Colonic mucosa (tissue), 4 donors: ENCODE data around the gene SLC41A3. TPM values are rescaled to one million over a fixed set of nuclear protein-coding genes. Genes with fewer than 3 reads are reported as not detected.
A peak's percentile ranks its signal among the peaks of the same experiment; 100 is the strongest.

Source experiments
- DNase-seq: peaks from one replicate; pipeline ENCODE4 v3.0.0-alpha.2; 2020
- H3K27ac ChIP-seq: fragments of 200-600 bp; one replicate; pipeline ENCODE4 v1.8.0; 2021
- H3K27me3 ChIP-seq: fragments of 200-600 bp; one replicate; pipeline ENCODE4 v1.8.0; 2021
- H3K36me3 ChIP-seq: fragments of 200-600 bp; one replicate; pipeline ENCODE4 v1.8.0; 2021
- H3K4me1 ChIP-seq: fragments of 200-600 bp; one replicate; pipeline ENCODE4 v1.8.0; 2021; ENCODE audit warnings: mild to moderate bottlenecking
- H3K4me3 ChIP-seq: fragments of 200-600 bp; one replicate; pipeline ENCODE4 v1.8.0; 2021
- H3K9ac ChIP-seq, 2 donors: one replicate each; pipeline ENCODE4 v1.7.0; 2013; ENCODE audit warnings: control low read depth in 2 of 2, low read depth in 2 of 2, low read length in 2 of 2
- H3K9me3 ChIP-seq: fragments of 200-600 bp; one replicate; pipeline ENCODE4 v1.8.0; 2021
- intact Hi-C: fragments of 100-400 bp; cut with DNase I; formaldehyde crosslinking; loops from one replicate; pipeline ENCODE4 v1.14.1; 2022
- total RNA-seq, 2 donors: library from RNA; stranded (reverse); fragmentation: NEBNext Ultra II Directional in 1 of 2; extraction: Animal tissue kit (Norgen Biotek cat#: 25700) in 1 of 2; gene quantifications; one replicate each; pipeline ENCODE4 v1.2.1, GENCODE V29; 2021
- TF ChIP-seq, protein P1 (sequence below): fragments of 200-600 bp; IDR thresholded peaks from one replicate; pipeline ENCODE4 v1.8.0; 2022; ENCODE audit warnings: antibody characterized with exemption, mild to moderate bottlenecking
- donor health status: healthy.
- donor health status: DM: no; HTN: no; CAD: no.
- donor health status: DM: no; HTN: no; CAD: no.

SLC41A3 gene
- total RNA-seq, 2 donors from 2014 or later, result 27.6 to 33.1 TPM

DNA sequence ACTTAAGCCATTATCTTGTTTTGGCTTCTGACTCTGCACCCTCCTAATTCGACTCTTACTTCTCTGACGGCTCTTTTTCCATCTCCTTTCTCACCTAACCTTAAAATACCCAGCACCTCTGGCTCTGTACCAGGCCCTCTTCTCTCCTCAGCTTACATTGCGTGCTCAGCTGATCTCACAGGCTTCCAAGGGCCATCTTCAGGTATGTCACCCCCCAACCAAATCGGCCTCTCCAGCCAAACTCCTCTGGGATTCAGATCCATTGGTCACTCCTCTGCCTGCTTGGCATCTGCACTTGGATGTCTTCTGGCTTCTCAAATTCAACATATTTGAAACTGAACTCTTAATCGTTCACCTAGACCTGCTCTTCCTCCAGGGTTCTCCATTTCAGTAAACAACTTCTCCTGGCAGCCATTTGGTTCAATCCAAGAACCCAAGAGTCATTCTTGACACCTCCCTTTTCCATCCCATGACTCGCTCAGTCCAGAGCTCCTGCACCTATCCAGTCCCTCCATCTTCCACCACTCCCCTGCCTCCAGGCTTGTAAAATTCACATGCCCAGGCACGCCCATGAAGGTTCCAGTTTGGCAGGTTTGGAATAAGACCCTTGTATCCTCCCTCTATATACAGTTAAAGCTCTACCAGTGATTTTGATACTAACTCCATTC lies 35.2 kb upstream of the SLC41A3 start:
- TF ChIP-seq, protein P1, sequence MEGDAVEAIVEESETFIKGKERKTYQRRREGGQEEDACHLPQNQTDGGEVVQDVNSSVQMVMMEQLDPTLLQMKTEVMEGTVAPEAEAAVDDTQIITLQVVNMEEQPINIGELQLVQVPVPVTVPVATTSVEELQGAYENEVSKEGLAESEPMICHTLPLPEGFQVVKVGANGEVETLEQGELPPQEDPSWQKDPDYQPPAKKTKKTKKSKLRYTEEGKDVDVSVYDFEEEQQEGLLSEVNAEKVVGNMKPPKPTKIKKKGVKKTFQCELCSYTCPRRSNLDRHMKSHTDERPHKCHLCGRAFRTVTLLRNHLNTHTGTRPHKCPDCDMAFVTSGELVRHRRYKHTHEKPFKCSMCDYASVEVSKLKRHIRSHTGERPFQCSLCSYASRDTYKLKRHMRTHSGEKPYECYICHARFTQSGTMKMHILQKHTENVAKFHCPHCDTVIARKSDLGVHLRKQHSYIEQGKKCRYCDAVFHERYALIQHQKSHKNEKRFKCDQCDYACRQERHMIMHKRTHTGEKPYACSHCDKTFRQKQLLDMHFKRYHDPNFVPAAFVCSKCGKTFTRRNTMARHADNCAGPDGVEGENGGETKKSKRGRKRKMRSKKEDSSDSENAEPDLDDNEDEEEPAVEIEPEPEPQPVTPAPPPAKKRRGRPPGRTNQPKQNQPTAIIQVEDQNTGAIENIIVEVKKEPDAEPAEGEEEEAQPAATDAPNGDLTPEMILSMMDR, result no peak
- no peak overlapping the region for H3K27ac ChIP-seq
- no peaks in the 10 kb centered on the region for H3K4me1 ChIP-seq
- no peaks in the 10 kb centered on the region for H3K27me3 ChIP-seq
- peak; percentile 29 for DNase-seq
- no peak overlapping the region for H3K4me3 ChIP-seq
- no peaks in the 10 kb centered on the region for H3K36me3 ChIP-seq
- no peaks in the 10 kb centered on the region for H3K9me3 ChIP-seq
- no peak overlapping the region for H3K9ac ChIP-seq
- intact Hi-C loops, result no loop called here

DNA sequence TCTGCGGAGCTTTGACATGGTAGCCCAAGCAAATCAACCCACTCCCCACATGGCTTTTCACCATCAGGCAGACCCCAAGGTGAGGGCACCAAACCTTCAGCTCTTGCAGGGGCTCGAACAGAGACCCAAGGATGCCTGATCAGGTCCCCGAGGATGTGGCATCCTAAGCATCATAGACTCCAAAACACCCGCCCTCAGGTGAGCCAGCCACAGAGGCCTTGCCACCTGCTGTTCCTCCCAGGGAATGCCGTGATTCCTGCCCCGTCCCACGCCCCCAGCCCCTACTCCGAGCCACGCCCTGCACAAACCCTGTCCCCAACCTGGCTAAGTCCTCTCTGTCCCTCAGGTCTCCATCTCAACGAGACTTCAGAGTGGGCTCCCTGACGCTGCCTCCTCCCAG lies 34.7 kb upstream of the SLC41A3 start:
- H3K4me3 ChIP-seq, result no peak overlapping the region
- H3K27ac ChIP-seq, result no peak overlapping the region
- intact Hi-C loops, result no loop called here
- TF ChIP-seq, protein P1, result no peak
- DNase-seq, result peak; percentile 13
- no peak overlapping the region for H3K9ac ChIP-seq
- no peaks in the 10 kb centered on the region for H3K9me3 ChIP-seq
- no peaks in the 10 kb centered on the region for H3K4me1 ChIP-seq
- H3K27me3 ChIP-seq, result no peaks in the 10 kb centered on the region
- H3K36me3 ChIP-seq, result no peaks in the 10 kb centered on the region

DNA sequence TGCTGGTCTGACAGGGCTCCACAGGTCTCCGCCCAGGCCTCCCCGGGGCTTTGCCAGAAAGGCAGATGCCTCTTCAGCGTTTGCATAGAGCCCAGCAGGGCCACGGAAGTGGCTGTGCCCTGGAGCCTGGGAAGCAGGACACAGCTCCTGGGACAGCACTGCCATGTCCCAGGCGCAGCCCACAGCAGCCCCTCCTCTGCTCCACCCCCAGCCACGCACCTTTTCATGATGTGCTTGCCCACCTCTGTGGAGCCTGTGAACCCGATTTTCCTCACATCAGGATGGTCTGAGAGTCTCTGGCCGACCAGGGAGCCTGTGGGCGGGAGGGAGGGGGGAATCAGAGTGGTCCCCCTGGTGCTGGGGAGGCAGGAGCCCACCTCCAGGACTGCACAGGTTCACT lies 33.9 kb upstream of the SLC41A3 start:
- H3K4me1 ChIP-seq, result no peaks in the 10 kb centered on the region
- intact Hi-C loops, result no loop called here

DNA sequence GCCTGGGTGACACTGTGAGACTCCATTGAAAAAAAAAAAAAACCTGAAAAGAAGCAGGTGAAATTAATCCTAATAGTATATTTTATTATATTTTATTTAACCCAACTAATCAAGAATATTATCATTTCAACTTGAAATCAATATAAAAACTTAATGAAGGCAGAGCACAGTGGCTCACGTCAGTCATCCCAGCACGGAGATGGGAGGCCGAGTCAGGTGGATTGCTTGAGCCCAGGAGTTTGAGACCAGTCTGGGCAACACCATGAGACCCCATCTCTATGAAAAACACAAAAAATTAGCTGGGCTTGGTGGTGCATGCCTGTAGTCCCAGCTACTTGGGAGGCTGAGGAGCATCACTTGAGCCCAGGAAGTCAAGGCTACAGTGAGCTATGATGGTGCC lies 33.3 kb upstream of the SLC41A3 start:
- Histone ChIP-seq H3K36me3 (no peaks in the 10 kb centered on the region), H3K27me3 (no peaks in the 10 kb centered on the region), H3K9me3 (no peaks in the 10 kb centered on the region), H3K4me1 (no peaks in the 10 kb centered on the region), H3K27ac (no peak overlapping the region), H3K4me3 (no peak overlapping the region), H3K9ac (no peak overlapping the region)
- intact Hi-C loops, result no loop called here
- no peak for DNase-seq
- TF ChIP-seq, protein P1, result no peak

More for the DNA sequence above, 33.9 kb upstream of the SLC41A3 start:
- Histone ChIP-seq H3K9me3 (no peaks in the 10 kb centered on the region), H3K4me3 (no peak overlapping the region), H3K36me3 (no peaks in the 10 kb centered on the region), H3K27ac (no peak overlapping the region), H3K27me3 (no peaks in the 10 kb centered on the region), H3K9ac (no peak overlapping the region)
- peak; percentile 12 for DNase-seq
- TF ChIP-seq, protein P1, result no peak

DNA sequence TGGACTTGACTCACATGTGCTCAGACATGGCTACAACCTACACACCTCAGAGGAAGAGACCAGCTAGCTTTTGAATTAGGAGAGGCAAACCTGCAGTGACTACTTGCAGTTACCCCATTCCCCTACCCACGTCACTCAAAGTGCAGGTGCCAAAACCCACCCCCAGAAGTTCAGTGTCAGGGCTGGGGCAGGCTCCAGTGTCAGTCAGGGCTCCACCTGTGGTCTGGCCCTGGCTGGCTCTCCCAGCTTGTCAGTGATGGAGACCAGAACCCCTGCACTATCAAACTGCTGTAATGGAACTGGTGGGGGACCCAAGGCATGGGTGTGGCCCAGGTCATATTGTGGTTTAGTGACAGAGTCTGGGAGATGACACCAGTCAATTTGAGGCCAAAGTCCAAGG lies 32.6 kb upstream of the SLC41A3 start:
- H3K4me3 ChIP-seq, result no peak overlapping the region
- no peak overlapping the region for H3K27ac ChIP-seq
- intact Hi-C loops, result no loop called here
- TF ChIP-seq, protein P1, result no peak
- DNase-seq, result no peak
- H3K27me3 ChIP-seq, result no peaks in the 10 kb centered on the region
- no peak overlapping the region for H3K9ac ChIP-seq
- H3K36me3 ChIP-seq, result no peaks in the 10 kb centered on the region
- no peaks in the 10 kb centered on the region for H3K9me3 ChIP-seq
- H3K4me1 ChIP-seq, result no peaks in the 10 kb centered on the region
